MV-4-11 (cell line): ENCODE measurements around the gene AGAP1.
"Not testable (repeated sequence)": the region's sequence is repeated elsewhere in the genome, so short reads cannot be mapped to it uniquely, and the experiment has no call there.

Experiments
- DNase-seq: peaks from one replicate; lab custom pipeline; 2025; lab: John Stamatoyannopoulos, UW

AGAP1 gene

DNA sequence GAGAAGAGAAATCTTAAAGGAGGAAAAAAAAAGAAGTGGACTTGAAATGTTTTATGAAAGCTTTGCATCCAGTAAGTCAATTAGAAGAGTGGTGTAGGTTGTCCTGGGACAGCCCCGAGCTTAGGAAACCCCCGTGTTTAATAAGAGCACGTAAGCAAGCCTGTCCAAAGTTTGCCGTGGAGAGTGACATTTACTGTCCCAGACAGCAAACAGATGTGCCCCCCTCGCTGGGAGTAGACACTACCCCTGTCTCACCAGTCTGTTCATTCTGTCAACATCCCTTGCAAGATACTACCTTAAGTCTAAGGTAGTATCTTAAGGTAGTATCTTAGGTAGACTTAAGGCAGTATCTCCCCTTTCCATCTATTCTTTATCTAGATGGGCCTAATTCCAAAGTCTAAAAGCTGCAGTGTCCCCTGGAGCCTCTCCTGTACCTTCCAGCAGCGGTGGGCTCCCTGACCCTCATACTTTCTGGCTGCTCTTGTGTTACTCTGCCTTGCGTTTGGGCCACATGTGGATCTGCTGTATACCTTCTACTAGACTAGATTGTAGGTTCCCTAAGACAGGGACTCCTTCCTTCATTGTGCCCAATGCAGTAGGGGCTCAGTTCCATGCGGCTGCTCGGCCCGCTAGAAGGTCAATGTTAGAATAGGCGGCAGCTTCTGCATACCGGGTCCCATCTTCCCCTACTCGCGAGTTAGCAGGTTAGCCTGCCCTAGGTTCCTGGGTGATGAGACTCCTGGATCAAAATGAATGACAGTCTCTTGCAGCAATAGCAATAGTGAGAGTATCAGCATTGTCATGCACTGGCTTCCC, 430.2 kb downstream of the AGAP1 start:
- no peak for DNase-seq

DNA sequence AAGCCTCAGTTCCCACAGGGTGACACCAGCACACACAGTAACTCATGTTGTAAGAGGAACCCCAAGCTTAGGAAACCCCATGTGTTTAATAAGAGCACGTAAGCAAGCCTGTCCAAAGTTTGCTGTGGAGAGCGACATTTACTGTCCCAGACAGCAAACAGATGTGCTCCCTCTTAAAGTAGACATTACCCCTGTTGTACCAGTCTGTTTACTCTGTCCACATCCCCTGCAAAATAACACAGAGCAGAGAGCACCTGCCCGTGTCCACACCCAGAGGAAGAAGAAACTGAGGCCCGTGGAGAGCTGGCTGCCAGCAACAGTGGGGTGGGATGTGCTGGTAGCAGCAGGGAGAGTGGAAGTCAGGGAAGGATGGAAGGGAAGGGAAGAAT, 430.8 kb downstream of the AGAP1 start:
- DNase-seq = no peak

GRCh38 chr2:235925250-235925919, 431.5 kb downstream of the AGAP1 start:
- no peak for DNase-seq

- DNase-seq = no peak
Measured at GRCh38 chr2:235926229-235926628, 432.4 kb downstream of the AGAP1 start.

DNA sequence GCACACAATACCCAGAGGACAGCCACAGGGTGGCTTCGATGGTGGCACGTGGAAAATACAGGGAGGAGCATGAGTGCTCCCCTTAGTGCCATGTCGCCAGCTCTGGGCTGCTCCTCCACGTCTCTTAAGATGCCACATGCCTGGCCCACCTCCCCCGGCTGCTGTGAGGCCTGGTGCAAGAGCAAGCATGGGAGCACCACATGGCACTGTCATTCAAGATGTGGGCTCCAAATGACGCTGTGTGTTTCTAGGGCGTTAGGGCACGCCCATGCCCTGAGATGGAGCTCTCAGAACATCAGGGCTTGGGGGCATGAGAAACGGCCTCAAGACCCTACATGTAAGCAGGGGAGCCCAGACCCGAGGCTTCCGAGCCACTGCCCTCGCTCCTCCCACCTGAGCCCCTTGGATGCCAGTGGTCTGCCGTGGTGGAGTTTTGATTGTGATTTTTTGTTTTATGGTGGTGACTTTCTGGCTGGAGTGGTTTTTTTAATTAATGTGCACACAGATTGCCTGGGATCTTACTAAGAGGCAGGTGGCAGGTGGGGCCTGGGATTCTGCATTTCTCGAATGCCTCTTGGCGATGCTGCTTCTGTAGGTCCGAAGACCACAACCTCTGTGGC, 435.0 kb downstream of the AGAP1 start:
- no peak for DNase-seq

DNA sequence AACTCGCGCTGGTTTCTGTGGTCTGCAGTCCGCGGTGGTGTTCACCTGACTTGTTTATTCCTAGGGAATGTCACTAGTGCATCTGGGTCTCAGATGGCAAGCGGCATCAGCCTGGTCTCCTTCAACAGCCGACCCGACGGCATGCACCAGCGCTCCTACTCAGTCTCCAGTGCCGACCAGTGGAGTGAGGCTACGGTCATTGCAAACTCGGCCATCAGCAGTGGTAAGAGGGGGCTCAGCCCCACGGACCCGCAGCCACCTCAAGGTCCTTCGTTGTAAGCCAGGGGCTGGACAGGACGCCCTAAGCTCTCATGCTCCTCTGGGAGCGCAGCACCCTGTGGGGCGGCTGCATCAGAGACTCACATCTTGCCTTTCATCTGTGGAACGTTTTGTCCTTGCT, 436.9 kb downstream of the AGAP1 start:
- DNase-seq = no peak

DNA sequence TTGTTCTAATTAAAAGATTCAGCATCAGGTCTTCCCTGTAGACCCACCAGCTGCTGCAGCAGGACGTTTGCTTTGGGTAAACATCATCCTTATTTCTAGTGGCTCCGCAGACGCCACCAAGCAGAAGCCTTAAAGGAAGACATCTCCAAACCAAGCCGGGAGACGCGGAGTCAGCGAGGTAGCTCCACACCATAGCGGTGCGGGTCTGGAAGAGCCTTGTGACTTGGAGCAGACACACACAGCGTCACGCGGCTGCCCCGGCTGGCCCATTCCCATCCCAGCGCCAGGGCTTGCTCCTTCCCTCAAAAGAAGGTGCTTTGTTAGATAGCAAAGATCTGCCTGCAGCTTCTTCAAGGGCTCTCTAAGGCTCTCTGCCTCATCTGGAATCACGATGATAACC, 437.8 kb downstream of the AGAP1 start:
- no peak for DNase-seq

- no peak for DNase-seq
Measured at GRCh38 chr2:235934059-235934773, 440.4 kb downstream of the AGAP1 start.

GRCh38 chr2:235934774-235935484, 441.1 kb downstream of the AGAP1 start:
- no peak for DNase-seq

GRCh38 chr2:235935773-235936172, 441.9 kb downstream of the AGAP1 start:
- no peak for DNase-seq

DNA sequence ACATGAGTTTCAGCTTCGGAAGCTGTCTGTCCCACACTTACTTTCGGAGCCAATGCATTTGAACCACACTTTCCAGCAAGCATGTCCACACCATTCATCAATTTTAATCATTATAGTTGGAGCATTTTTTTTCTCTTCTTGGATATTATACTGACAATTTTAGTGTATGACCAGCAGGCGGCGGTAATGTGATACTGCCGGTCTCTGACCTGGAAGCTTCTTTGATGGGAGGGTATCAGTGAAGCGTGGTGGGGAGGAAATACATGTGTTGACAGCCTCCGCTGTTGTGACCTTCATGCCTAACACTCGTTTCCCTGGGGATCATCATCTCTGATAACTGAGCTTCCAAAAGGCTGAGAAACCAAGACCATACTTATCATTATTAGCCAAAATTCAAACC, 442.6 kb downstream of the AGAP1 start:
- no peak for DNase-seq

- no peak for DNase-seq
Measured at GRCh38 chr2:235937087-235937486, 443.2 kb downstream of the AGAP1 start.

DNA sequence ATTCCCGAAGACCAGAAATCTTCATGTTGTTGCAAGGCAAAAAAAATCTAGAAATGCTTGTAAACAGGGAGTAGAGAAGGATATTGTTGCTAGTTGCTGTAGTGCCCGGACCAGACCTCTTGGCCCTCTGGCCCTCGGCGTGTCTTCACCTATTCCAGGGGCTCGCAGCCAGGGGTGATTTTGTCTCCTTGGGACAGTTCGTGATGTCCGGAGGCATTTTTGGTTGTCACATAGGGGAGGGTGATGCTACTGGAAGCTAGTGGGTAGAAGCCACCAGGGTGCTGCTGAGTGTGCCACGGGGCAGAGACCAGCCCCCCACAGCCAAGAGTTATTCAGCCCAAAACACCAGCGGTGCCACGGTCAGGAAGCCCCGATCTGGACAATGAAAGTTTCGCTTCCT, 443.7 kb downstream of the AGAP1 start:
- DNase-seq = no peak

GRCh38 chr2:235937936-235938335, 444.1 kb downstream of the AGAP1 start:
- DNase-seq = peak; percentile 30

DNA sequence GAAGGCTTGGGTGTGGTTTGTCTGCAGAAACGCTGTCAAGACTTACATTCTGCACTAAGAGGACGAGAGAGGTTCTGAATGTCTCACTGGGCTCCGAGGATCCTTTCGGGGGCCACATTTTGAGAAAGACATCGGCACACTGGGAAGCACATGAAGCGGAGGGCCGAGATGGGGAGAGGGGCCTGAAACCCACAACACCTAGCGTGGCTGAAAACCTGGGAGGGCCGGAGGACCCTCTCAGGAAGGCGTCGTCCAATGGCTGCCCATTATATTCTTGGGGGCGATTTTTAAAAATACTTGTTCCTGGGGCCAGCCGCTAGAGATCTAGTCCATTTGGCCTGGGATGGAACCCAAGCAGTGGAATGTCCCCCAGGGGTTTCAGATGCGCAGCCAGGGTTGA, 444.8 kb downstream of the AGAP1 start:
- DNase-seq = no peak

GRCh38 chr2:235939471-235939870, 445.6 kb downstream of the AGAP1 start:
- no peak for DNase-seq

- peak; percentile 24 for DNase-seq
Measured at GRCh38 chr2:235940330-235940729, 446.5 kb downstream of the AGAP1 start.

DNA sequence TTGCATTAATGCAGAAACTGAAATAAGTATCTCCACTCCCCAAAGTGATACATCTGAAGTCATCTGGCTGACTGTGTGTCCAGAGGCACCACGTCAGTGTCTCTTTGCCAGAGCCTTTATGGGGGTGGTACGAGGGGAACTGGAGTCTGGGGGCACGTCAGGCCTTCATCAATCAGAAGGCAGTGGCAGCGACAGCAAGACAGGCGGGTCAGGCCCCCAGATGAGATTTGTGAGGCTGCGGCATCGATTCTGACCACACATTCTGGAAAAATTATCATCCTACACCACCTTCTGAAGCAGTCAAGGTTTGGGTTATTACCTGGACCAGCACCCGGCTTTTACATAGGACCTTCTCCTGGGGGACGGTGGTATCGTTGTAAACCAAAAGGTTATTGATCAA, 450.7 kb downstream of the AGAP1 start:
- DNase-seq = no peak

DNA sequence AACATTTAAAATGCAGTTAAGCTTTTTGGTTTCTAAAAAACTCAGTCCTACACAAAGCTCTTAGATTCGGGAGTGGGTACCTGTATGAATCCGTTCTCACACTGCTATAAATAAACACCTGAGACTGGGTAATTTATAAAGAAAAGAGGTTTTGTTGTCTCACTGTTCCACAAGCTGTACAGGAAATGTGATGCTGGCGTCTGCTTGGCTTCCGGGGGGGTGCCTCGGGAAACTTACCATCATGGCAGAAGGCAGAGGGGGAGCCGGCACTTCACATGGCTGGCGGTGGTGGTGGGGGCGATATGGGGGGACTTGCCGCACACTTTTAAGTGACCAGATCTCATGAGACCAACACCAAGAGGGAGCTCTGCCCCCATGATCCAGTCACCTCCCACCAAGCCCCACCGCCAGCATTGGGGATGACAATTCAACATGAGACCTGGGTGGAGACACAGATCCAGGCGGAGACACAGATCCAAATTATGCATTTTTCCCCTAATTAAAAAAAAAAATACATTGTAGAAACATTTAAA, 451.8 kb downstream of the AGAP1 start:
- DNase-seq = no peak

- DNase-seq = no peak
Measured at GRCh38 chr2:235946590-235946989, 452.7 kb downstream of the AGAP1 start.

GRCh38 chr2:235947055-235947454, 453.2 kb downstream of the AGAP1 start:
- not testable (repeated sequence) for DNase-seq
